Activated gamma-delta T cell treated with anti-CD3 and anti-CD28 coated beads, Interleukin-2, amount 50 U/mL, for 16 hours (primary cell): ENCODE results near the gene WDR37.

Source experiments
- DNase-seq: peaks from one replicate; pipeline ENCODE4 v3.0.0-alpha.2; 2020; ENCODE audit warnings: low read depth

WDR37 gene

DNA sequence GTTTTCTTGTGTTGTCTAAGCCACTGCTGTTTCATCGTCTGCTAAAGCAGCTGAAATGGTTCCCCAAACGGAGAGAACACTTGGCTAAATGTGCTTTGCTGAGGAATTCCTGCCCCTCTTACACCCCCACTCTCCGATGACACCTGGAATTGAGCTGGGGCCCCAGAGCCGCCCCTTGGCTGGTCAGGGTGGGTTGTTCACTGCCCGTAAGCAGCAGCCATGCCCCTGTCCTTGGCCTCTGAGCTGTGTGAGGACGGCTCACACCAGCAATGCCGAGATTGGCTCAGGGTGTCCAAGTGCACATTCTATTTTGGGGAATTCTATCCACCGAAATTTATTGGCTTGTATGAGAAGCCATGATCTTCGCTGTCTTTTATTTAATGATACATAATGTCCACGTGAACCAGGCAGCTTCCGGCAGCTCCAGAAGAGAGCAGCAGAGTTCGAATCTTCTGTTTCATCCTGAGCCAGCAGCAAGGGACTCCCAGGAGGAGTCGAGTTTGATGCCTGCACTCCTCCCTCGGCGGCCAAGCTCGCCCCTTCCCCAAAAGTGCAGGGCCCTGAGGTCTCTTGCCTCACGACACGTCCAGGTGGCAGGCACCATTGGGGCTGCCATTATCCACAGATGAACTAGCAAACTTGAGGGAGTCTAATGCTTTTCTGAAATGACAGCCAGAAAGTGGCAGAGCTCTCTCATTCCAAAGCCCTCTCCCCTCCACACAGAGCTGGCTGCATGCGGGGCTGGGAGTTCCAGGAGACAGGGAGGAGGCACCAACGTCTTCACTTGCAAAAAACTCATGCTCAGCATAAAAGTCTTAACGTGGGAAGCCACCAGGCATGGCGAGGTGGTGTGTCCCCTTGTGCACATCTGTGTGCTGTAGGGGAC, 114.0 kb downstream of the WDR37 start:
- no peak for DNase-seq

DNA sequence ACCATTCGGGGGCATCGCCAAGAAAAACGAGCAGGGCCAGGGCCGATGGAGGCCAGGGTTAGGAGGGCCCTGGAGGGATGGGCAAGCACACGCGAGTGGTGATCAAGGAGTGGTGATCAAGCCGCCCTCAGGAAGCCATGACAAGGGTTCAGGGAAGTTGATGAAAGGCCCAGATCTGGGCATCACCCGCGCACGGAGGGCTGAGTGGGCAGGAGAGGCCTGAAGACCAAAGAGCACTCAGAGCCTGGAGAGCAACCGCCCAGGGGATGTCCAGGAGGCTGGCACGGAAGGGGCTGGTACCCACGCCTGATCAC, 114.6 kb downstream of the WDR37 start:
- DNase-seq: no peak

DNA sequence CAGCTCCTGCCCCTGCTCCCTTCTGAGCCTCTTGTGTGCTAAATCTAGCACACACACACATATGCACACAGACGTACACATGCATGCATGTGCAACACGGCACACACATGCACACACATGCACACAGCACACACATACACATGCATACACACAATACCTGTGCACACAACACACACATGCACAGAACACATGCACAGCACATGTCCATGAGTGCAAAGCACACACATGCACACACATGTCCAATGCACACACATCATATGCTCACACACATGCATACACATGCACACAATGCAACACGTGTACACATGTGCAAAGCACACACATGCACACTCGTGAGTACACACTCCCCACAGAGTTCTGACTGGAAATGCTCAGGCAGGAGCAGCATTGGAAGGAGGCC, 115.0 kb downstream of the WDR37 start:
- DNase-seq: no peak

DNA sequence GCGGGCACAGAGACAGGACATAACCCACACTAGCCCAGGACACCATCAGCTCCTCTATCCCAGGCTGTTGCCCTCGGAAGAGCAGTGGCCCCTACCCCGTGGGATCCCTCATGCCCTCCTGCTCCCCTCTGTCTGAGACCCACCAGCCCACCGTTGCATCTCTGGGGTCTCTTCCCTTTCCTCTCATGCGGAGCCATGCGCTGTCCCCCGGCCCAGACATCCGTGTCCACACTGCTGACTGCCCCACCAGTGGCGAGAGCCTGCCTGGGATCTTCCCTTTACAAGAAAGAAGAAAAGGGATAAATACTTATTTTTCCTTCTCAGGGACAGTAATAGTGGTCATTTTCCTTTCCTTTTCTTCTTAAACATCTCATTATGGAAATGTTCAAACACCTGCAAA, 115.4 kb downstream of the WDR37 start:
- DNase-seq: no peak

DNA sequence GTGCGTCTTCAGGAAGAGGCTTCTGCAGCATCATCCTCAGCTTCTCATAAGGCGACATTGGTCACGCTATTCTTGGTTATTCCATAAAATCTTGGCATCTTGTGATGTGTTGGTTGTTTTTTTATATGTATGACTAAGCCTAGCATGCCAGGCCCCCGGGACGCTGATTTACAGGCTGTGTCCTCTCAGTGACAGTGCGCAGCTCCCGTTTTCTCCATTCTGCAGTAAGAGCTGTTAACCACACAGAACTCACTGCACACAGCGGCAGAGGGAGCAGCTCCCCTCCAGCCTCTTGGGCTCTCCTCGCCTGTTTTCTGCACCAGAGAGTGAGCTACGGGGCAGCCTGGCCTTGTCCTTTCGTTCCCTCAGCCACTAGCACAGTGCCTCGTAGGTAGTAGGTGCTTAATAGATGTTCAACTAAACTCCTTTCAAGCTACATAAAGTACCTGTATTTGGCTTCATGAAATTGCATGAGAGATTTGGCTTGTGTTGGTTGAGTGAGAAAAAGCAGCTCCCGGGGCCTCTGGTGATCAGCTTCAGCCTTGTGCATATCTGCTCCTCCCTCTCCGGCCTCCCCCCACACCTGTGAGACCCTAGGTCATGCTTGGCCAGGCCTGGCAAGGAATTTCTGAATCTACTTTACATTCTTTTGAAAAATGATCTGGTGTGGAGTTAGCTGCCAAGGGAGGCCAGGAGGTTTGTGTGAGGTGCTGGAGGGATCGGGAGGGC, 116.2 kb downstream of the WDR37 start:
- DNase-seq: no peak

DNA sequence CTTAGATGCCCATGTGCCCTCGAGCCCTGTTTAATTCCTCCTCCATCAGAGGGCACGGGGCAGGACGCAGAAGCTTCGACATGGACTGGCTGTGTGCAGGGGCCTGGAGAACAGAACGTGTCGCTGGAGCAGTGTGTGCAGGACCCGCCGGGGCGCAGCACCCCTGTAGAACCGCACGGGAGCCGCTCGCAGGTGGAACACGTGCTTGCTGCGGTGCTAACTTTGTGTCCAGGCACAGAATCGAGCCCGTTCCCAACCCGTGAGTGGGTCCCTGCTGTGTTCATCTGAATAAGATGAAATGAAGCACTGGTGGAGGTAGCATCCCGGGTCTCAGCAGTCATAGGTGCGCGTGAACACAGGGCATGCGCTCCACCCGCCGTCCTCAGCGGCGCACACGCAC, 116.9 kb downstream of the WDR37 start:
- no peak for DNase-seq

DNA sequence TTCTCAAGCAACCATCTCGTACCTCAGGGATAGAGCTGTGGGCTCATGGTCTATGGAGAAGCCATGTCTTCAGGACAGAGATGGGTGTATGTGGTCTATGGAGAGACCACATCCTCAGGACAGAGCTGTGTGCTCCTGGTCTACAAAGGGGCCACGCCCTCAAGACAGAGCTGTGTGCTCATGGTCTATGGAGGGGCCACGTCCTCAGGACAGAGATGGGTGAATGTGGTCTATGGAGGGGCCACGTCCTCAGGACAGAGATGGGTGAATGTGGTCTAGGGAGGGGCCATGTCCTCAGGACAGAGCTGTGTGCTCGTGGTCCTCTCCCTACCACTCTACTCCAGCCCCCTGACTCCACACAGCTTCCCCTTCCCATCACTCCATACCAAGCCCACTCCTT, 117.8 kb downstream of the WDR37 start:
- DNase-seq: no peak

DNA sequence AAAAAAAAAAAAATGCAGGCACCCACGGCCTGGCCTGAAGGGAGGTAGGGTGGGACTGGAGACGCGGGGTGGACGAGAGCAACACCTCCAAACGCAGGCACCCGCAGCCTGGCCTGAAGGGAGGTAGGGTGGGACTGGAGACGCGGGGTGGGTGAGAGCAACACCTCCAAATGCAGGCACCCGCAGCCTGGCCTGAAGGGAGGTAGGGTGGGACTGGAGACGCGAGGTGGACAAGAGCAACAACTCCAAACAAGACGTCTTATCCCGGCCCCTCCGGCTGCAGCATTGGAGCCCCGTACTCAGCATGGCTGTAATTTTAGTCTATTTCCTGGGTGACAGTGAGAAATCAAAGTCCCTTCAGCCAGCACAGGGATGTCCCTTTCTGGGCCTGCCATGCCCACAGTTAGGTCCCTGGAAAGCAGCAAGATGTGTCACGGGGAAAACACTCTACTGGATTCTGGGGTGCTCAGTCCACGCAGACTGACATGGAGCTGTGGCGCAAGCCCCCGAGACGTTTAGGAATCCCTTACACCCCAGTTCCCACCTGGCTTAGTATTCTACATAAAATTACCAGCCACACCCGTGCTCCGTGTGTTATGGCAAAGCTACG, 119.9 kb downstream of the WDR37 start:
- DNase-seq: no peak

DNA sequence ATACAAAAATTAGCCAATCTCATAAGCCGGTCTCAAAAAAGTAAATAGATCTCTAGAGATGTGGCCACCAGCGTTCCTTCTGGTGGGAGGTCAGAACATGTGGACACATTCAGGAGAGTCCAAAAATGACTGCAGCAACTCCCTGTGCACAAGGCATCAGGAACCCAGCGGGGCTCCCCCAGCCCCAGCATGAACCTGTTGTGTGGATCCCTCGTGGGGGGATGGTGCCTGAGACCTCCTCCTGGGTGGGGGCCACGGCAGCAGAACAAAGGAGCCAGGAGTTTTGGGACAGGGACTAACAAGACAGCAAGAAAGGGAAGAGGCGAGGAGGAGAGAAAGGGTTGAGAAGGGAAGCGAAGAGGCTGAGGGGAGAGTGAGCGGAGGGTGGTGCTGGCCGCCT, 121.8 kb downstream of the WDR37 start:
- DNase-seq: no peak

DNA sequence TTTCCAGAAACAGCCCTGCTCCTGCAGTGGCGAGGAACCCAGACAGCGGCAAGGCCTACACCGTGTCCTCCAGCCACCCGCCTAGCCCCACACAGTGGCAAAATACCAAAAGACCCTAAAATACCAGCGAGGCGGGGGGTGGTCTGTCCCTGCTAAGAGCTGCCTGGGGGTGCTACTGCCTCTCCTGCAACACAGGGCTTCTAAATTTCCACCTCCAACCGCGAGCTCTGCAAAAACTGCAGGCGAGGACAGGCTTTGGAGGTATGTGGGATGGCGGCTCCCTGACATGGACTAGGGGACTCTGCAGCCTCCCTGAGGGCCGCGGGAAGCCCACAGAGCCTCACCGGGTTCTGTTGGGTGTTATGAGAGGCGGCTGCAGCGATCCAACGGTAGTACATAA, 122.3 kb downstream of the WDR37 start:
- no peak for DNase-seq

DNA sequence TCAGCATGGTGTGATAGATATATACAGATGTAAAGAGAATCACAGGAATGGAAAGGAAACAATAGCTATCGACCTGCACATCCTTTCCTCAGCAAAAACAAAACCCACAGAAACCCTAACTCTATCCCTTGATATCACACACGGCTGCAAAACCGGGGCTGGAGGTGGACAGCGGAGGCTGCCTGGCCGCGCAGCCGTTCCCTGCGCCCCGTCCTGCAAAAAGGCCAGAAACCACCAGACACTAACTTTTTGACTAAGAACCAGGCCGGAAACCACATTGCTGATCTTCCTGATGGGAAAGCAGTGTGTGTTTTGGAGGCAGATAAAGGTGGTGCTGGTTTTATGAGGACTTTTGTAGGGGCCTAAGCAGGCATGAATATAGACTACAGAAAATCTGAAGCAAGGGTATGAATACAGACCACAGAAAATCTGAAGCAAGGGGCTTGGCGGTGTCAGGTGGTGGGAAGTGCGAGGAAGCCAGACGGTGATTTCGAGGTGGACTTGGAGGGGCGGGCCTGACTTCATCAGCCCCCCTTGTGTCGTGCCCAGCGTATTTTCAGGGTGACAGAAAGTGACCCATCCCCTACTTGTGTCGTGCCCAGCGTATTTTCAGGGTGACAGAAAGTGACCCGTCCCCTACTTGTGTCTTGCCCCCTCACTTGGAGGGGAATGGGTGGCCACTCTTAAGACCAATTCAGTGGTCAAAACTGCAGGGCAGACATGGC, 123.3 kb downstream of the WDR37 start:
- no peak for DNase-seq

DNA sequence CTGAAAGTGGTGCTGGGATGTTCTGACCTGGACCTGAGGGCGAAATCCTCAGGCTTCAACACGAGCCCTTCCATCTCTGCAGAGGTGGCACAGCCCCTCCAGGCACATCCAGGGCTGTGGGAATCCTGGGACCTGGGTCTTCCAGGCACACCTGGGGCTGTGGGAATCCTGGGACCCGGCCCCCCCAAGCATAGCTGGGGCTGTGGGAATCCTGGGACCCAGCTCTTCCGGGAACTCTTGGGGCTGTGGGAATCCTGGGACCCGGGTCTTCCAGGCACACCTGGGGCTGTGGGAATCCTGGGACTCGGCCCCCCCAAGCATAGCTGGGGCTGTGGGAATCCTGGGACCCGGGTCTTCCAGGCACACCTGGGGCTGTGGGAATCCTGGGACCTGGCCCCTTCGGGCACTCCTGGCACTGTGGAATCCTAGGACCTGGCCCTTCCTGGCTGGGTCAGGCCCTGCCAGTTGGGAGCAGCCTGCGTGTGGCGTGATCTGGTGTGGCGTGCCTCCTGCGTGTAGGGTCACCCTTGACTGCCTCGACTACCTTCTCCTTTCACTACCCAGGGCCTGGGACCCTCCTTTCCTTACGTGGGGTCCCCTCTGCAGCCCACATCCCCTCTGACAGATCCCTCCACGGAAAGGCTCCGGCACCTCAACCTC, 124.0 kb downstream of the WDR37 start:
- no peak for DNase-seq

DNA sequence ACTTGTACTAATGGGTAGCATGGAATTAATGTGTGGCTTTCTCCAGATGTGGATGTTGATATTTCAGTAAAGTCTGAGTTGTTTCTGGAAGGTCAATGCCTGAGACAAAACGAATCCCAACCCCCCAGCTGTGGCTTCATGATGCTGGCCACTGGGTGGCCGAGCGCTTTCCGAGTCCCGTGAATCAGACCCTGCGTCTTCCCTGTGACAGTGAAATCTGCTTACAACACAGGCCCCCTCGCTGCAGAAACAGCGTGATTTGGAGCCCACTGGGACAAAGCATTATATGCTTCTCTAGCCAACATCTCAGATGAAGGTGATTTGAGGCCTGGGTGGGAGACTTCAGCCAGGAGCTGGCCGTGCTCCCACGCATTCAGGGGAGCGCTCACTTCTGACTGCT, 124.7 kb downstream of the WDR37 start:
- no peak for DNase-seq
